Measurements from ENCODE around the gene FNDC10.

- TF ChIP-seq CTCF (IDR thresholded peaks at IDR 0.05) (no peak), POLR2A (IDR thresholded peaks at IDR 0.05; ENCODE audit: low read depth) (no peak)
These were observed 1.8 kb upstream of the FNDC10 start for GRCh38 chr1:1601564-1602303.

Measured in esophagus muscularis mucosa (tissue), 3 donors.